CD4-positive, alpha-beta T cell treated with Interleukin-6 at 100 ng/mL for 8 hours (primary cell): ENCODE measurements around the gene PSMF1.

Source experiments
- DNase-seq: peaks from one replicate; pipeline ENCODE4 v3.0.0-alpha.2; 2020; ENCODE audit warnings: mixed read lengths, low spot score

PSMF1 gene, protein sequence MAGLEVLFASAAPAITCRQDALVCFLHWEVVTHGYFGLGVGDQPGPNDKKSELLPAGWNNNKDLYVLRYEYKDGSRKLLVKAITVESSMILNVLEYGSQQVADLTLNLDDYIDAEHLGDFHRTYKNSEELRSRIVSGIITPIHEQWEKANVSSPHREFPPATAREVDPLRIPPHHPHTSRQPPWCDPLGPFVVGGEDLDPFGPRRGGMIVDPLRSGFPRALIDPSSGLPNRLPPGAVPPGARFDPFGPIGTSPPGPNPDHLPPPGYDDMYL

DNA sequence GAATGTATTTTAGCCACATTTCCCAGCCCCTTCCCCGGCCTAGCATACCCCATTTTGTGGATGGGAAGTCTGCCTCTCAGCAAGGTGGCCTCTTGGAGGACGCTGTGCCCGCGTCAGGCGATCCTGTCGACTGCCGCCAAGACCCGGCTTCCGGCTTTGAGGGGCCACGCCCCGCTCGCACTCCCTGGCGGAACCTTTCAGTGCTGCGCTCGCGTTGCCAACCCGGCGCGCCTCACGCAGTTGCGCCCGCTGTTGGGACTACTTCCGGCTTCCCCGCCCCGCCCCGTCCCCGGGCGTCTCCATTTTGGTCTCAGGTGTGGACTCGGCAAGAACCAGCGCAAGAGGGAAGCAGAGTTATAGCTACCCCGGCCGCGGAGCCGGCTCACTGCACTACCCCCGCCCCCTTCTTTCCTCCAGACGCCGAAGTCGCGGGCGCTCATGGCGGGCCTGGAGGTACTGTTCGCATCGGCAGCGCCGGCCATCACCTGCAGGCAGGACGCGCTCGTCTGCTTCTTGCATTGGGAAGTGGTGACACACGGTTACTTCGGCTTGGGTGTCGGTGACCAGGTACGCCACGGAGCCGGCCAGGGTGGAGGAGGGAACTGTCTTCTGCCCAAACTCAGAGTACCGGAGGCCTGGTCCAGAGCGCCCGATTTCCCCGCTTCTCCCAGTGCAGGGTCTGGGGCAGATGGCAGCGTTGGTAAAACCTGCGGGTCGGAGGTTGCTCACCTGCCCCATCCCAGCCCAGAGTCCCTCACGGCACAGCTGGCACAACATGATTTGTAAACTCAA lies at the start of gene PSMF1:
Gene PSMF1 (plus strand): TSS at position 267 of the 792 bp plus-strand sequence. CDS start 172 bp downstream, at position 439.
- DNase-seq: peak; percentile 93

DNA sequence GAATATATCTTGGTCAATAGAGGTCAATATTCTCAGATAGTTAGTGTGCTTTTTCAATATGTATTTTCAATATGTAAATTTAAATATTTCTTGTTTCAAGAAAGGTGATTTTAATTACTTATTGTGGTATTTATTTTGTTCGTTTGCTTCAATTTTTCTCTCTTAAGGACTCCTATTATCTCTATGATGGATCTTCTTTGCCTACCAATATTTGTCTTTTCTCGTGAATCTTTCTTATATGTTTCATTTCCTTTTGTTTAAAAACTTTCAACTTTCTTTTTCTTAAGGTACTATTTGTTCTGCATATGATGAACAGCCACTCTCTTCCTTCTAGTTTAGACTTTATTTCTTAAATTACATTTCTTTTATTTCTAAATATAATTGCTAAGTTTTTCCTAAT lies 46.1 kb upstream of the PSMF1 start:
- no peak for DNase-seq

DNA sequence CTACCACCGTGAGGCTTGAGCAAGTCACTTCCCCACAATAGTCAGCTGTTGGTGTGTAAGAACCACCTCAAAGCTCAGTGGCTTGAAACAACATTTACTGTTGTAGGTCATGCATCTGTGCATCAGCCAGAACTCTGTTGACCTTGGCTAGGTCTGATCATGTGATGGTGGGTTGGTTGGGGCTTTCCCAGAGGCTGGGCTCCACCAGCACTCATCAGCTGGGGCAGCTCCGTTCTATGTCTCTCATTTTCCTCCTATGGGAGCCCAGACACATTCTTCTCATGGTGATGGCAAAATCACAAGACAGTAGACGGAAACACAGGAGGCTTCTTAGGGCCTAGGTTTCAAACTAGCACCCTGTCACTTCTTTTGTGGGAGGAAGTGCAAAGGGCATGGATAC lies 42.8 kb upstream of the PSMF1 start:
- no peak for DNase-seq

DNA sequence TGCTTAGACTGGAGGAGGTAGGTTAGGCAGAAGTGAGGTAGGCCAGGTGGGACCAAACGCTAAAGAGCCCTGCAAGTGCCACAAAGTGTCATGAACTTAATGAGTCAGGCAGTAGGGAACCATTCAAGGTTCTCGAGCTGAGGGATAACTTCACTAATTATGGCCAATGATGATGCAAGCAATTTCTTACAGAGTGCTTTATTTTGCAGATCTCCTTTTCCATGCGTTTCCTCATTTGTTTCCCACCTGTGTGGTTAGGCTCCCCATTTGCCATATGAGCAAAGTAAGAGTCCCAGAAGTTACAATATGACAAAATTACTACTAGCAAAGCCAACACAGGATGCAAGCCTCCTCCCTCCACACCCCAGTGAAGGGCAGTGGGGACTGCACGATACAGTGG lies 36.5 kb upstream of the PSMF1 start:
- DNase-seq: no peak

DNA sequence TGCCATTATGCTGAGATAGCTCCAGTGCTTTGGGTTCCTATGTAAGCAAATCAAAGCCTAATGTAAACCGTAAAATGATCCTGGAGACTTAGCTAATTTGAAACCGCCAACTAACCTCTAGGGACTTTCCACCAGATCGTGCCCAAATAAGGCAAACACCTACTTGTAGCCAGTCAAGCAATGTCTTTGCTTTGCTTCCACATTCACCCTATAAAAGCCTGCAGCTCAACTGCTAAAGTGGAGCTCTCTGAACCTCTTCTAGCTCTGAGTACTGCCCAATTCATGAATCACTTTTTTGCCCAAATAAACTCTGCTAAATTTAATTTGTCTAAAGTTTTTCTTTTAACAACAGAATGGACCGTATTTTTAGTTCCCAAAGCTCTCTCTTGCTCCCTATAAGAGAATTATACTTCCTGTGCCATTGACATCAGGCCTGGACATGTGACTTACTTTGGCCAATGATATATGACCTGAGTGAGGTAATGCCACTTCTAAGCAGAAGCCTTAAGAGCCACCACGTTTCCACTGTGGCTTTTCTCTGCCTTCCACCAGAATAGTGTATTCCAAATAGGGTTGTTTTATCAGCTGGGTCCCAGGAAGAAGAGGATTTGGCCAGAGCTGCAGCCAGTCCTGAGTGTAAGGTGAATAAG lies 34.8 kb upstream of the PSMF1 start:
- no peak for DNase-seq

DNA sequence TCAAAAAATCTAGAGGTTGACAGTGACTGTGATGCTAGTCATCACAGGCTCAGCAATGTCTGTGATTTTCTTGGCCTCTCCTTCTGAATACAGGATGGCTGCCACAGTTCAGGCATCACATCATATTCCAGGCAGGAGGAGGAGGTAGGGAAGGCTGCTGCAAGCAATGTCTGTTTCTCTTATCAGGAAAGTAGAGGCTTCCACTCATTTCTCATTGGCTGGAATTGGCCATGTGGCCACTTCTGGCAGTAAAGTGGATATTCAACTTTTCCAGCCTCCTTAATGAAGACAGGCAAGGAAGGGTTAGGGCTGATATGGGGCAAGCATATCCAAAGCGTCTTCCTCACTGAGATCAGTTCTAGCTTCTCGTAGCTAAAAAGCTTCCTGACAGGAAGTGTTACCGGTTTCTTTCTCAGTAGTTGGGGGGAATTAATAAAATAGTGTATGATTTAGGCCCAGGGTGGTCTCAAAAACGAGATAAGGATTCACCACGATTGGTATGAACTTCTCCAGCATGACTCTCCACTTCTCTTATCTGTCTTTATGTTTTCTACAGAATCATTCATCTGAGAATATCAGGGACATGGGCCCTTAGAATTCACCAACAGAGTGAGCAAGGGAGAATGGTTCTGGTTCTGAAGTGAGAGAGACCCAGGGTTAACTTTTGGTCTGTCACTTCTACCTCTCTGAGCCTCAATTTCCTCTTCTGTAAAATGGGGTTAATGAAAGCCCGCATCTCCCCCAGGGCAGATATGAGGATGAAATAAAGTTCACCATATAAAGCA lies 32.7 kb upstream of the PSMF1 start:
- DNase-seq: no peak

DNA sequence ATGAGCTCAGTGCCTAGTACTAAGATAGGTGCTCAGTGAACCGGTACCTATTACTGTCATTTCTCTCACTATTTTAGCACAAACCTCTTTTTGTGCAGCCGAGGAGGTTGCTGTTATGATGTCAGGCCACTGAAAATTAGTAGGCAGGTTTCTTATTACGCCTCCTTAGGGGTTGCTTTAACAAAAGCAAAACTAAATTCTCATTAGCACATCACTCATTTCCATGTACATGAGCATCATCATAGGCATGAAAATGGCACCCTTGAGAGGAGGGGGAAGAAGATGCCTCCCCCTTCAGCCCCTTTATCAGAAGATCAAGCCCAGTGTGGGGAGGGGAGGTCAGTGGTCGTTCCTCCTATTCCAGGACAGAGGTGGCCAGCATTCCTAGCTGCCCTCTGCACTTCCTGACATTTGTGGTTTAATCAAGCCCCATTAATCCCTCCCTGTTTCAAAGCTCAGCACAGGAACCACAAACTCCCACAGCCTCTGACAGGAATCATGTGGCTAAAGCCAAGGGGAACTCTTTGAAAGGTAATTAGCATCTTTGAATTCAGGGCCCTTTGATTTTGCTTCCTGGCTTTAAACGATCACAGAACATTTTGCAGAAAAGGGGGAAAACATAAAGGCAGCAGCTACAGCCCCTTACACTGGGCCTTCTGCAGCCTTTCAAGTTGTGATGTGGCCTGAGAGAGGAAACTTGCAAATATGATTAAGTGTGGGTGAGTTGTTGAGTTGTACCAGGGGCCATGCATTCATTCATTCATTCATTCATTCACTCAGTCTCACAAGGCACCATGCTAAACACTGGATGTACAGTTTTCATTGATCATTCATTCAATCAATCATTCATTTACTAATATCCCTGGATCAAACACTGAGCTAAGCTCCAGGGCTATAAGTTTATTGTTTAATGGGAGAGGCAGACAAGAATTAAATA lies 31.9 kb upstream of the PSMF1 start:
- no peak for DNase-seq

DNA sequence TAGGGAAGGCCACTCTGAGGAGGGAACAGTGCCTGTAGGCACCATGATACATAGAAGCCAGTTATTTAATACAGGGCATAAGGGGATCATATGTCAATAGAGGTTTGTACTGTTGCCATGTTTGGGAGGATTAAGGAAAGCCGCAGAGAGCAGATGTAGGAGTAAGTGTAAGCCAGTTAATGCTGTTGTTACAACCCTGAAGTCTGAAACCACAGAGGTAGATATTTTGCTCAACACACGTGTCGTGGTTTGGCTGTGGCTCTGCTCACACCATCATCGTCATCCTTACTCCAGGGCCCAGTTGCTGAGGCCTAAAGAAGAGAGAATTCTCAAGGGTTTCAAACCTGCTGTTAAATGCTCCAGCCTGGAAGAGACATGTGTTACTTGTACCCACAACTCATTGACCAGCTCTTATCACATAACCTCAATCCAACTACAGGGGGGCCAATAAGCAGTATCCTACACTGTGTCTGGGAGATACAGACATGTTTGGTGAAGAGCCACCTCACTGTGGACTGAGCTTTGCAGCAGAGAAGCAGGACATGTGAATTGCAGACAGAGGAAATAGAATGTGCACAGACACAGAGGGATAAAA lies 31.0 kb upstream of the PSMF1 start:
- DNase-seq: no peak

DNA sequence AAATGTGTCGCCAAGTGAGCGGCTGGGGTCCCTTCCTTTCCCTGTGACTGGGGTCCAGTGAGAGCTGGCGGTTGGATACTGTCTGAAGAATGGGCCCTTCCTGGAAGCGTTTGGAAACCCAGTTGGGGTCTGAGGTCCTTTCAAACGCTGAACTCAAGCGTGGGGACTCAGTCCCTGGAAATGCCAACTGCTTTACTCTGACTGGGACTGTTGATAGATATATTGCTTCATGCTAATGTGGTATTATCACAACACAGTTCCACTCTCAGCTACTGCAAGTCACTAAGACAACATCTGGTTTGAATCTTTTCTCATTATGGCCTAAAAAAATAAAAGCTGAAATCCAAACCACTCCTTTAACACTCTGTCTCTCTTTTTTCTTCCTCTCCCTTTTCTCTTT lies 23.7 kb upstream of the PSMF1 start:
- no peak for DNase-seq

DNA sequence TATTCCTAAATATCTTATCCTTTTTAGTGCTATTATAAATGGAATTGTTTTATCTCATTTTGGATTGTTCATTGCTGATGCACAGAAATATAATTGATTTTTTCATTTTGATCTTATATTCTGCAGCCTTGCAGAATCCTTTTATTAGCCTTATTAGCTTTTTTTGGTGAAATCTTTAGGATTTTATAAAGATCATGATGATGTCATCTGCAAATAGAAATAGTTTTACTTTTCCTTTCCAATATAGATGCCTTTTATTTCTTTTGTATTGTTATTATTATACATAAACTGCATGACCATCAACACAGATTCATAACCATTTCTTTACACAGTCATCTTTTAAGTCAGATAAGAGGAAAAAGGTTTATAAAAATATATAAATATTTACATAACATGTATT lies 16.9 kb upstream of the PSMF1 start:
- DNase-seq: no peak

DNA sequence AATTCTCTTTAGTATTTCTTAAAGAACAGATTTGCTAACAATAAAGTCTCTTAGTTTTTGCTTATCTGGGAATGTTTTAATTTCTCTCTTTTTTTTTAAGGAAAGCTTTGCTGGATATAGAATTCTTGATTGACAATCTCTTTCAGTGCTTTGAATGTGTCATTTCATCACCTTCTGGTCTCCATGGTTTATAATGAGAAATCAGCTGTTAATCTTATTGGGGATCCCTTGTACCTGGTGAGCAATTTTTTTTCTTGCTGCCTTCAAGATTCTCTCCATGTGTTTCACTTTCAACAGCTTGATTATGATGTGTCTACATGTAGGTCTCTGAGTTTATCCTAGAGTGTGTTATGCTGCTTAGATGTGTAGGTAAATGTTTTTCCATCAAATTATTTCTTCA lies 16.4 kb upstream of the PSMF1 start:
- no peak for DNase-seq

DNA sequence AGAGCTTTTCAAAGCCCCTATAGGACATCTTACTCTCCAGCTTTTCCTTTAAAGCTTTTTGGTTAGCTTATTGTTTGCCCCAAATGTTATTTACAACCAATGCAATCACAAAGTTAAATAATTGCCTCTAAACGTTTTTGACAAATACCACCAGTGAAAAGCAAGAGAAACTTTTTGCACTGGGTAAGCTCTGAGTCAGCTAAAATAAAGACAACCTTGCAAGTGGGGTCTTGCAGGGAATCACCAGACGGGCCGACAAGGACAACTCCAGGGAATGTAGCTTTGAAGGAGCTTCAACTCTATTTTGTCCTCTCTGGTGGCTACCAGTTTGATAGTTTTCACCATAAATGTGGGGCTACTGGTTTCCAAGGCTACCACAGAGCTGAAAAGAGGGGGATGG lies 14.7 kb upstream of the PSMF1 start:
- no peak for DNase-seq

DNA sequence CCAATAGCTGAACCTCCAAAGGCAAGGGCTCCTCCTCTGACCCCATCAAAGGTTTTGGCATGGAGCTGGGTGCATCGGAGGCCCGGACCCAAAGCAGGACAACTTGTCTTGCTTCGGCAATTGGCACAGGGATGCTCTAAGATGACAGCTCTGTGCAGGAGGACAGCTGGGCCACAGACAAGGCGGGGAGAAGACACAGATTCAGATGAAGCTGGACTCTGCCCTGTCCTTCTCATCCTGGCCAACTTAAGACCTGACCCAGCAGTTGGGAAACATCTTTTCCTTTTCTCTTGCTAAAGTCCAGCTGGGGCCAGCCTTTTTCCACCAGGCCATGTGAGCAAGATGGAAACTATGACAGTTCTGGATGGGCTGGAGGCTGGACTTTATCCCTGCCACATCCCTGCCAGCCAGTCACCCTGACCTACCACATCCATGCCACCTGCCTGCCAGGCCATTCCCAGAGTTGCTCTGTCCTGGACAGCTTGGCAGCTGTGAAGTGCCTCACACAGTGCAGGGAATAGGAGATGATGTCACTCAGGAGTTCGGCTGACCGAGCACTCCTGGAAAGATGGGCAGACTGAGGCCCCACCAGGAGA lies 12.7 kb upstream of the PSMF1 start:
- no peak for DNase-seq

DNA sequence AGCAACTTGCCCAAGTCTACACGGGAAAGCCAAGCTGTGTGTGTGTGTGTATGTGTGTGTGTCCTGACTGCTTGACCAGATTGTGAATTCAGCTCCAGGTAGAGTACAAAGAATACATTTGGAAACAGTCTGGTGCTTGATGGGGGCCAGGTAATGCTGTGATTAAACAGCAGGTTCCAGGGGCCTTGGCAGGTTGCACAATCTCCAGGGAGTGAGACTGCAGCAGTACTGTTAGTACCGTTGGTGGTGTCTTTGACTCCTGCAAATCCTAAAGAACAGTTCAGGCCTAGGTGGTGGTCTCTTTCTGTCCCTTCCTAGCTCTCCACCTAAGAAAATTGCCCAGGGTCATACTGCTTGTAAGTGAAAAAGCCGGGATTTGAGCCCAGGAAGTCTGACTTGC lies 11.2 kb upstream of the PSMF1 start:
- no peak for DNase-seq

DNA sequence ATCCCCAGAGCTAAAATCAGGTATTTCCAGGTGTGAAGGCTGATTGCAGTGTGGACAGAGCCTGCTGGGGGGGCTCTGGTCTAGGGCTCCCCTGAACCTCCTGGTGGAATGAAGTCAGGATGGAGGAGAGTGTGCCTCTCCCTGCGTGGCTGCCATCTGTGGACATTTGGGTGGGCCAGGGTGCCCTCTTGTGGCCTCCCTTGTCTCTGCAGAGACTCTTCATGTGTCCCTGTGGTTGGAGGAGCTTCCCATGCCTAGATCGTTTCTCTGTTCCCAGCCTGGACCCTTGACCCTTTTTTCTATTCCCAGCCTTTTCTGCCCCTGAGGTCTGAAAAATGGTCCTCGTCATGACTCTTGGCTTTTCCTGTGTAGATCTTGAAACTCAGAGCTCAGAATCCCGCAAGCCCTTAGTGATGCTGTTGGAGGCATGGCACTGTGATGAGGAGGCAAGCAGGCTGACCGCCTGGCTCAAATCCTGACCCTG lies 9.9 kb upstream of the PSMF1 start:
- DNase-seq: peak; percentile 46

DNA sequence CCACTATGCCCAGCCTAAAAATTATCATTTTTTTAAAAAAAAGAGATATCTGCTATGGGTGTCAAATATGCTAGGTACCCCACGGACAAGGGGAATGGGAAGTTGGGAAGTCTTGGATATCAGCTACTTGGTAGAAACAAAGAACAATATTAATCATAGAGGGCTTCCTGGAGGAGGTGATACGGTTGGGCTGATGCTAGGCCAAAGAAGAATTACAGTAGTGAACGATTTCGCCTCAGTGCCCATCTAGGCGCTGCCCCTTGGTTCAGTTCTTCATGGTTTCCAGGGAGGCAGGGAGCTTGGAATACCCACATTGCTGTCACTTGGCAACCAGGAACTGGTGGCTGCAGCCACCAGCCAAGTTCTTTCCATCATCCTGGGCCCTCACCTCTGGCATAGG lies 5.5 kb upstream of the PSMF1 start:
- DNase-seq: no peak

DNA sequence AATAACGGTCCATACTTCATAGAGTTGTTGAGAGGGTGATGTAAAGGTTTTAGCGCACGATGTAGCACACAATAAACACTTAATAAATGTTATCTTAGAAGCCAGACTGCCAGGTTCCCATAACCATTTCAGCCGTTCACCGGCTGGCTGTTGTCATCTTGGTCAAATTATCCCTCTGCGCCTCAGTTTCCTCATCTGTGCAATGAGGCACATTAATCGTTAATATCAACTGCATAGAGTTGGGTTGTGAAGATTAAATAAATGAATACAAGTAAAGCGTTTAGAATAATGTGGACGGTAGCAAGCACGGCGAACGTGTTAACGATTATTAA lies 432 bp upstream of the PSMF1 start:
- DNase-seq: no peak

DNA sequence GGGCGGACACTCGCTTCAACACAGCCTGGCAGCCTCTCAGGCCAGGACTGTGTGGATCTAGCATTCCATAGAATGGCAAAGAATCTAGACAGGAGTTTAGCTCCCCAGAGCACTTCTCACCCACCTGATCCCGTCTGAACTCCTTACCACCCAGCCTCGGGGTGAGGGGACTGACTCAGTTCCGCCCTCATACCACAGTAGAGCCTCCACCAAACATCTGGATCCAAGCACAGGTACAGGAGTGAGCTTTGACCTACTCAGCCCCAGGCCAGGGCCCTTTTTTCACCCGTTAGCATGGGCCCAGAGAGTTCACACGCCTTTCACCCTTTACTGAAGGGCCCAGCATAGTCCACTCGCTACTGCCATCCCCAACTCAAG lies 715 bp downstream of the PSMF1 start:
- no peak for DNase-seq

DNA sequence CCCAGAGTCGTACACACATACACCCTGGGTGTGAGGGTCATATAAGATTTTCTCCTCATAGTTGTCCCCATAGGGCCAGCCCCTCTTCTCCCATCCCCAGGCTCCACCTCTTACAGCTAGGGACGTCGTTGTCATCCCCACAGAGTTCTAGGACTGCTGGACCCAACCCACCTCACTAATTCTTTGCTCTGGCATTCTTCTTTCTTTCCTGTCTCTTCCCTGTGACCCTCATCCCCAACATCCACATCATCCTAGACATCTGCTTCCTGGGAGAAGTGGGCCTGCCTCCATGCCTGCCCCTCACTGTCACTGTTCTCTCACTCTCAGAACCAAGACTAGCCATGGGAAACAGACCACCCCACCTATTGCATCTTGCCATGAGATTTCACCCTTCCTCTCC lies 1.1 kb downstream of the PSMF1 start:
- no peak for DNase-seq

DNA sequence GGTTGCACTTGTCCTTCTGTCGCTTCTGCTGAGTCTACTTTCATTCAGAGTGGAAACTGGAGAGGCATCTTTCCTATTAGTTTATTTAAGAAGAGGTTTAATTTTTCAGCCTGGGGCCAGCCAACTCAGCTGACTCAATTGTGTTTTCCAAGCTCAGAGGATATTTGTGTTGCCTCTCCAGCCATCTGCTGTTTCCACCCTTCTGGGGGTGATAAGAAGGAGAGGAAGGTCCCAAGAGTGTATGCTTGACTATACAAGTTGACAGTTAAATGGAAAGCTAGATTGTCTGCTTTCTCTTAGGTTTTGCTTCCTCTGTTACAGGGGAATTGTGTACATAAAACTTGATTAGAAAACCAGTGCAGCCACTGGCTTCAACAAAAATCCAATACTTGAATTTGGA lies 3.0 kb downstream of the PSMF1 start:
- no peak for DNase-seq
